ENCODE data around the gene BPIFA3. TPM values are rescaled to one million over a fixed set of nuclear protein-coding genes. Genes with fewer than 3 reads are reported as not detected.

The BPIFA3 gene
- total and polyA plus RNA-seq, 2 experiments from 2014 or later: not detected

DNA sequence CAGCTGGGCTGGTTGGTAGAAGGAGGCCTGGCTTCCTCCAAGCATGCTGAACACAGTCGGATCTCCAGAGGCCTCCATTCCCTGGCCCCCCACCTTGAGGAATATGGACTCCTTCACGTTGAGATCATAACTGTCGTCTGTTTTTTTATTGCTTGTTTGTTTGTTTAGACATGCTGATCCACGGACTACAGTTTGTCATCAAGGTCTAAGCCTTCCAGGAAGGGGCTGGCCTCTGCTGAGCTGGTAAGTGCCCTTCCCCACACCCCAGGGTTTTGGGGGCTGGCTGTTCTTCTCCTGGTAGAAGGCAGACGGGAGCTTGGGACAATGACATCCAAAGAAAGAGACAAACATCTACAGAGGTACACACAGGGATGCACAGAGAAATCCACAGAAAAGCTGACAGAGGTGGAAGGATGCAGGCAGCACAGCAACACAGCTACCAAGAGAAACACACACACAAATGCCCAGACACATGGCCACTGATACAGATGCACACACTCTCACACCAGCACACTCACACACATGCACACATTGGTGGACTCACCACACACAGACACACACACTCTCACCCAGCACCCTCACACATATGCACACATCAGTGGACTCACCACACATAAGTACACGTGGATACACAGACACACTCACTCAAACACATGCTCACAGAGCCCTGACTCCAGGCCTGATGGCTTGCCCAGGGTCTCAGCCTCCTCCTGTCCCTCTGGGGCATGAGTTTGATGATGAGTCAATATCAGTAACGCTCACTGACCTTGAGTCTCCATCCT, 25.4 kb downstream of the BPIFA3 start:
- H3K4me1 Mint-ChIP-seq: no peaks in the 10 kb centered on the region
- no peak overlapping the region for H3K4me3 Mint-ChIP-seq
- no peak for ATAC-seq

GRCh38 chr20:33246077-33246476, 28.9 kb downstream of the BPIFA3 start:
- H3K9me2 ChIP-seq (ENCODE audit: insufficient read depth): no peaks in the 10 kb centered on the region; the same call in 1 of the 2 replicates
- H3K79me2 ChIP-seq (replicated peaks; ENCODE audit: insufficient read depth): no peaks in the 10 kb centered on the region
- H3K9me3 Mint-ChIP-seq: no peaks in the 10 kb centered on the region
- no peaks in the 10 kb centered on the region for H3F3A ChIP-seq (replicated peaks; ENCODE audit: low read depth)
- no peak overlapping the region for H3K4me2 ChIP-seq
- no peak overlapping the region for H2AFZ ChIP-seq
- no peaks in the 10 kb centered on the region for H3K27me3 ChIP-seq (ENCODE audit: insufficient read depth)
- H3K27ac ChIP-seq (ENCODE audit: low read depth): no peak overlapping the region
- no peaks in the 10 kb centered on the region for H3K36me3 ChIP-seq (ENCODE audit: insufficient read depth)
- DNase-seq (ENCODE audit: low spot score) (no peak), ATAC-seq (no peak)
- no peak overlapping the region for H3K4me3 Mint-ChIP-seq
- peaks cover 2% of the 10 kb centered on the region for H3K27me3 Mint-ChIP-seq (ENCODE audit: insufficient read depth, low read depth, poor library complexity)
- H3K36me3 Mint-ChIP-seq (ENCODE audit: low read depth): no peaks in the 10 kb centered on the region
- no peaks in the 10 kb centered on the region for H3K4me1 ChIP-seq (ENCODE audit: insufficient read depth)
- H3K4me1 Mint-ChIP-seq: no peaks in the 10 kb centered on the region
- no peak overlapping the region for H3K27ac Mint-ChIP-seq
- no peaks in the 10 kb centered on the region for H4K20me1 ChIP-seq (replicated peaks; ENCODE audit: insufficient read depth)
- H3K4me3 ChIP-seq: no peak overlapping the region
- TF ChIP-seq NANOG (IDR thresholded peaks at IDR 0.05; ENCODE audit: borderline replicate concordance) (no peak), EZH2 (IDR thresholded peaks at IDR 0.05; ENCODE audit: low read depth, unreplicated experiment) (no peak), EZH2phosphoT487 (IDR thresholded peaks at IDR 0.05; ENCODE audit: unreplicated experiment) (no peak), JUNB (IDR thresholded peaks at IDR 0.05; ENCODE audit: unreplicated experiment) (no peak), POLR2AphosphoS5 (IDR thresholded peaks at IDR 0.05; ENCODE audit: low read depth) (no peak), CREB1 (CRISPR knock-in tag; IDR thresholded peaks at IDR 0.05; ENCODE audit: low read depth) (no peak)
- TF ChIP-seq, protein P1, sequence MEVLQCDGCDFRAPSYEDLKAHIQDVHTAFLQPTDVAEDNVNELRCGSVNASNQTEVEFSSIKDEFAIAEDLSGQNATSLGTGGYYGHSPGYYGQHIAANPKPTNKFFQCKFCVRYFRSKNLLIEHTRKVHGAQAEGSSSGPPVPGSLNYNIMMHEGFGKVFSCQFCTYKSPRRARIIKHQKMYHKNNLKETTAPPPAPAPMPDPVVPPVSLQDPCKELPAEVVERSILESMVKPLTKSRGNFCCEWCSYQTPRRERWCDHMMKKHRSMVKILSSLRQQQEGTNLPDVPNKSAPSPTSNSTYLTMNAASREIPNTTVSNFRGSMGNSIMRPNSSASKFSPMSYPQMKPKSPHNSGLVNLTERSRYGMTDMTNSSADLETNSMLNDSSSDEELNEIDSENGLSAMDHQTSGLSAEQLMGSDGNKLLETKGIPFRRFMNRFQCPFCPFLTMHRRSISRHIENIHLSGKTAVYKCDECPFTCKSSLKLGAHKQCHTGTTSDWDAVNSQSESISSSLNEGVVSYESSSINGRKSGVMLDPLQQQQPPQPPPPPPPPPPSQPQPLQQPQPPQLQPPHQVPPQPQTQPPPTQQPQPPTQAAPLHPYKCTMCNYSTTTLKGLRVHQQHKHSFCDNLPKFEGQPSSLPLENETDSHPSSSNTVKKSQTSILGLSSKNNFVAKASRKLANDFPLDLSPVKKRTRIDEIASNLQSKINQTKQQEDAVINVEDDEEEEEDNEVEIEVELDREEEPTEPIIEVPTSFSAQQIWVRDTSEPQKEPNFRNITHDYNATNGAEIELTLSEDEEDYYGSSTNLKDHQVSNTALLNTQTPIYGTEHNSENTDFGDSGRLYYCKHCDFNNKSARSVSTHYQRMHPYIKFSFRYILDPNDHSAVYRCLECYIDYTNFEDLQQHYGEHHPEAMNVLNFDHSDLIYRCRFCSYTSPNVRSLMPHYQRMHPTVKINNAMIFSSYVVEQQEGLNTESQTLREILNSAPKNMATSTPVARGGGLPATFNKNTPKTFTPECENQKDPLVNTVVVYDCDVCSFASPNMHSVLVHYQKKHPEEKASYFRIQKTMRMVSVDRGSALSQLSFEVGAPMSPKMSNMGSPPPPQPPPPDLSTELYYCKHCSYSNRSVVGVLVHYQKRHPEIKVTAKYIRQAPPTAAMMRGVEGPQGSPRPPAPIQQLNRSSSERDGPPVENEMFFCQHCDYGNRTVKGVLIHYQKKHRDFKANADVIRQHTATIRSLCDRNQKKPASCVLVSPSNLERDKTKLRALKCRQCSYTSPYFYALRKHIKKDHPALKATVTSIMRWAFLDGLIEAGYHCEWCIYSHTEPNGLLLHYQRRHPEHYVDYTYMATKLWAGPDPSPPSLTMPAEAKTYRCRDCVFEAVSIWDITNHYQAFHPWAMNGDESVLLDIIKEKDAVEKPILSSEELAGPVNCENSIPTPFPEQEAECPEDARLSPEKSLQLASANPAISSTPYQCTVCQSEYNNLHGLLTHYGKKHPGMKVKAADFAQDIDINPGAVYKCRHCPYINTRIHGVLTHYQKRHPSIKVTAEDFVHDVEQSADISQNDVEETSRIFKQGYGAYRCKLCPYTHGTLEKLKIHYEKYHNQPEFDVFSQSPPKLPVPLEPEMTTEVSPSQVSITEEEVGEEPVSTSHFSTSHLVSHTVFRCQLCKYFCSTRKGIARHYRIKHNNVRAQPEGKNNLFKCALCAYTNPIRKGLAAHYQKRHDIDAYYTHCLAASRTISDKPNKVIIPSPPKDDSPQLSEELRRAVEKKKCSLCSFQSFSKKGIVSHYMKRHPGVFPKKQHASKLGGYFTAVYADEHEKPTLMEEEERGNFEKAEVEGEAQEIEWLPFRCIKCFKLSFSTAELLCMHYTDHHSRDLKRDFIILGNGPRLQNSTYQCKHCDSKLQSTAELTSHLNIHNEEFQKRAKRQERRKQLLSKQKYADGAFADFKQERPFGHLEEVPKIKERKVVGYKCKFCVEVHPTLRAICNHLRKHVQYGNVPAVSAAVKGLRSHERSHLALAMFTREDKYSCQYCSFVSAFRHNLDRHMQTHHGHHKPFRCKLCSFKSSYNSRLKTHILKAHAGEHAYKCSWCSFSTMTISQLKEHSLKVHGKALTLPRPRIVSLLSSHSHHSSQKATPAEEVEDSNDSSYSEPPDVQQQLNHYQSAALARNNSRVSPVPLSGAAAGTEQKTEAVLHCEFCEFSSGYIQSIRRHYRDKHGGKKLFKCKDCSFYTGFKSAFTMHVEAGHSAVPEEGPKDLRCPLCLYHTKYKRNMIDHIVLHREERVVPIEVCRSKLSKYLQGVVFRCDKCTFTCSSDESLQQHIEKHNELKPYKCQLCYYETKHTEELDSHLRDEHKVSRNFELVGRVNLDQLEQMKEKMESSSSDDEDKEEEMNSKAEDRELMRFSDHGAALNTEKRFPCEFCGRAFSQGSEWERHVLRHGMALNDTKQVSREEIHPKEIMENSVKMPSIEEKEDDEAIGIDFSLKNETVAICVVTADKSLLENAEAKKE (CRISPR knock-in tag; IDR thresholded peaks at IDR 0.05): no peak

More for the DNA sequence above, 25.4 kb downstream of the BPIFA3 start:
- Histone ChIP-seq H3K4me3 (no peak overlapping the region), H3F3A (replicated peaks; ENCODE audit: low read depth) (no peaks in the 10 kb centered on the region), H3K27me3 (ENCODE audit: insufficient read depth) (no peaks in the 10 kb centered on the region), H4K20me1 (replicated peaks; ENCODE audit: insufficient read depth) (no peaks in the 10 kb centered on the region), H3K79me2 (replicated peaks; ENCODE audit: insufficient read depth) (no peaks in the 10 kb centered on the region), H3K27ac (ENCODE audit: low read depth) (no peak overlapping the region), H3K9me2 (ENCODE audit: insufficient read depth) (no peaks in the 10 kb centered on the region; the same call in 1 of the 2 replicates), H3K4me2 (no peak overlapping the region), H2AFZ (no peak overlapping the region), H3K36me3 (ENCODE audit: insufficient read depth) (no peaks in the 10 kb centered on the region), H3K4me1 (ENCODE audit: insufficient read depth) (no peaks in the 10 kb centered on the region)
- TF ChIP-seq, protein P2, sequence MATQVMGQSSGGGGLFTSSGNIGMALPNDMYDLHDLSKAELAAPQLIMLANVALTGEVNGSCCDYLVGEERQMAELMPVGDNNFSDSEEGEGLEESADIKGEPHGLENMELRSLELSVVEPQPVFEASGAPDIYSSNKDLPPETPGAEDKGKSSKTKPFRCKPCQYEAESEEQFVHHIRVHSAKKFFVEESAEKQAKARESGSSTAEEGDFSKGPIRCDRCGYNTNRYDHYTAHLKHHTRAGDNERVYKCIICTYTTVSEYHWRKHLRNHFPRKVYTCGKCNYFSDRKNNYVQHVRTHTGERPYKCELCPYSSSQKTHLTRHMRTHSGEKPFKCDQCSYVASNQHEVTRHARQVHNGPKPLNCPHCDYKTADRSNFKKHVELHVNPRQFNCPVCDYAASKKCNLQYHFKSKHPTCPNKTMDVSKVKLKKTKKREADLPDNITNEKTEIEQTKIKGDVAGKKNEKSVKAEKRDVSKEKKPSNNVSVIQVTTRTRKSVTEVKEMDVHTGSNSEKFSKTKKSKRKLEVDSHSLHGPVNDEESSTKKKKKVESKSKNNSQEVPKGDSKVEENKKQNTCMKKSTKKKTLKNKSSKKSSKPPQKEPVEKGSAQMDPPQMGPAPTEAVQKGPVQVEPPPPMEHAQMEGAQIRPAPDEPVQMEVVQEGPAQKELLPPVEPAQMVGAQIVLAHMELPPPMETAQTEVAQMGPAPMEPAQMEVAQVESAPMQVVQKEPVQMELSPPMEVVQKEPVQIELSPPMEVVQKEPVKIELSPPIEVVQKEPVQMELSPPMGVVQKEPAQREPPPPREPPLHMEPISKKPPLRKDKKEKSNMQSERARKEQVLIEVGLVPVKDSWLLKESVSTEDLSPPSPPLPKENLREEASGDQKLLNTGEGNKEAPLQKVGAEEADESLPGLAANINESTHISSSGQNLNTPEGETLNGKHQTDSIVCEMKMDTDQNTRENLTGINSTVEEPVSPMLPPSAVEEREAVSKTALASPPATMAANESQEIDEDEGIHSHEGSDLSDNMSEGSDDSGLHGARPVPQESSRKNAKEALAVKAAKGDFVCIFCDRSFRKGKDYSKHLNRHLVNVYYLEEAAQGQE (IDR thresholded peaks at IDR 0.05; ENCODE audit: unreplicated experiment): no peak
- no peak for TF ChIP-seq ZNF331 (CRISPR knock-in tag; IDR thresholded peaks at IDR 0.05; ENCODE audit: low read depth)
- no peak for DNase-seq (ENCODE audit: low spot score)
- no peaks in the 10 kb centered on the region for H3K9me3 Mint-ChIP-seq
- H3K36me3 Mint-ChIP-seq (ENCODE audit: low read depth): no peaks in the 10 kb centered on the region; the same call in 2 of the 3 replicates
- no peak overlapping the region for H3K27ac Mint-ChIP-seq
- H3K27me3 Mint-ChIP-seq (ENCODE audit: insufficient read depth, low read depth, poor library complexity): peaks cover 2% of the 10 kb centered on the region
